OCI-LY7 (cell line): ENCODE results near the gene CCR5. TPM values are rescaled to one million over a fixed set of nuclear protein-coding genes. Genes with fewer than 3 reads are reported as not detected.

Source experiments
- BruUV-seq: library from RNA; stranded (reverse); fragments of 400-500 nt; replicated peaks from 2 replicates; lab custom pipeline; 2021; lab: Mats Ljungman, UMichigan
- CTCF ChIA-PET: fragments of 300-600 bp; sonication (Branson Sonifier 250); formaldehyde crosslinking; loops from one replicate; lab custom pipeline; 2022; ENCODE audit warnings: antibody characterized with exemption; ENCODE audit not compliant: unreplicated experiment; lab: Charles Lee
- POLR2A ChIA-PET: fragments of 300-600 bp; sonication (Branson Sonifier 250); formaldehyde crosslinking; loops from one replicate; lab custom pipeline; 2022; ENCODE audit warnings: antibody characterized with exemption; lab: Charles Lee
- DNase-seq: peaks from one replicate; pipeline ENCODE4 v3.0.0-alpha.2; 2015; ENCODE audit warnings: low spot score
- H2AFZ ChIP-seq: fragments of 200-600 bp; sonication (generic), shearing (Covaris generic); 2 replicates; pipeline ENCODE4 v1.6.1; 2014; ENCODE audit warnings: mild to moderate bottlenecking, antibody characterized with exemption, low read length, moderate library complexity
- H3K27ac ChIP-seq: fragments of 200-600 bp; sonication (generic); 2 replicates; pipeline ENCODE4 v1.5.1; 2014; ENCODE audit warnings: mixed run types, low read depth, mild to moderate bottlenecking, moderate library complexity, low read length, inconsistent platforms; ENCODE audit not compliant: poor library complexity, severe bottlenecking
- H3K36me3 ChIP-seq: fragments of 200-600 bp; sonication (generic); 2 replicates; pipeline ENCODE4 v1.6.1; 2014; ENCODE audit warnings: mild to moderate bottlenecking, antibody characterized with exemption, low read length, moderate library complexity, mixed read lengths; ENCODE audit not compliant: insufficient read depth
- H3K4me1 ChIP-seq: fragments of 200-600 bp; sonication (generic); 2 replicates; pipeline ENCODE4 v1.5.1; 2014; ENCODE audit warnings: mild to moderate bottlenecking, low read length; ENCODE audit not compliant: insufficient read depth, poor library complexity, severe bottlenecking
- H3K4me2 ChIP-seq: fragments of 200-600 bp; sonication (generic); 2 replicates; pipeline ENCODE4 v1.6.1; 2014; ENCODE audit warnings: mild to moderate bottlenecking, low read length
- H3K4me3 ChIP-seq: fragments of 200-600 bp; sonication (generic); 2 replicates; pipeline ENCODE4 v1.5.1; 2014; ENCODE audit warnings: mild to moderate bottlenecking, low read depth, low read length; ENCODE audit not compliant: poor library complexity, severe bottlenecking
- H3K79me2 ChIP-seq: fragments of 200-600 bp; sonication (generic); 2 replicates; pipeline ENCODE4 v1.6.1; 2016; ENCODE audit warnings: low read depth, mild to moderate bottlenecking, low read length, moderate library complexity, mixed read lengths; ENCODE audit not compliant: insufficient read depth
- H3K9me2 ChIP-seq: fragments of 200-600 bp; sonication (generic); 2 replicates; pipeline ENCODE4 v1.6.1; 2016; ENCODE audit warnings: mild to moderate bottlenecking, low read length, mixed read lengths; ENCODE audit not compliant: insufficient read depth
- H3K9me3 ChIP-seq: fragments of 200-600 bp; sonication (generic); 2 replicates; pipeline ENCODE4 v1.6.1; 2014; ENCODE audit warnings: mild to moderate bottlenecking, mixed run types, low read length, mixed read lengths
- H4K20me1 ChIP-seq: fragments of 200-600 bp; sonication (generic); 2 replicates; pipeline ENCODE4 v1.6.1; 2014; ENCODE audit warnings: mild to moderate bottlenecking, antibody characterized with exemption, low read length, moderate library complexity, mixed read lengths; ENCODE audit not compliant: insufficient read depth
- CTCF ChIP-seq: fragments of 200-600 bp; sonication (generic); conservative IDR thresholded peaks from 2 replicates; pipeline ENCODE4 v1.5.1; 2014; ENCODE audit warnings: mild to moderate bottlenecking, antibody characterized with exemption, low read length, moderate library complexity, mixed read lengths
- EZH2phosphoT487 ChIP-seq: fragments of 200-600 bp; sonication (generic); IDR thresholded peaks from 2 replicates; pipeline ENCODE4 v1.6.1; 2018; ENCODE audit warnings: low read depth, borderline replicate concordance, mild to moderate bottlenecking, mixed run types, antibody characterized with exemption, low read length, moderate library complexity, mixed read lengths
- intact Hi-C: fragments of 100-400 bp; cut with micrococcal nuclease; formaldehyde crosslinking; loops from one replicate; pipeline ENCODE4 v1.10.0; 2022; ENCODE audit not compliant: unreplicated experiment
- total RNA-seq, 2 experiments: library from RNA; depleted of rRNA in 1 of 2; stranded (reverse); fragments of >200 nt in 1 of 2; shearing (Covaris generic) in 1 of 2; gene quantifications; 2 replicates each; pipeline ENCODE4 v1.2.3, GENCODE V29; 2014 to 2022

The CCR5 gene
- total RNA-seq, 2 experiments from 2014 or later, result not detected

DNA sequence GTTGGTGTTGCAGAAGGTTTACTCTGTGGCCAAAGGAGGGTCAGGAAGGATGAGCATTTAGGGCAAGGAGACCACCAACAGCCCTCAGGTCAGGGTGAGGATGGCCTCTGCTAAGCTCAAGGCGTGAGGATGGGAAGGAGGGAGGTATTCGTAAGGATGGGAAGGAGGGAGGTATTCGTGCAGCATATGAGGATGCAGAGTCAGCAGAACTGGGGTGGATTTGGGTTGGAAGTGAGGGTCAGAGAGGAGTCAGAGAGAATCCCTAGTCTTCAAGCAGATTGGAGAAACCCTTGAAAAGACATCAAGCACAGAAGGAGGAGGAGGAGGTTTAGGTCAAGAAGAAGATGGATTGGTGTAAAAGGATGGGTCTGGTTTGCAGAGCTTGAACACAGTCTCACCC lies 4.0 kb downstream of the CCR5 start:
- no peak for DNase-seq
- no peaks in the 10 kb centered on the region for H4K20me1 ChIP-seq
- ChIA-PET CTCF (no interaction called here), POLR2A (interaction anchor here (1.0 kb wide), 1 partner anchor 8 kb away, joined by 3 read pairs; no protein-coding TSS in a partner anchor)
- TF ChIP-seq CTCF (no peak), EZH2phosphoT487 (no peak)
- no peaks in the 10 kb centered on the region for H3K4me1 ChIP-seq
- no peaks in the 10 kb centered on the region for H3K79me2 ChIP-seq
- H3K27ac ChIP-seq, result no peak overlapping the region
- no peak overlapping the region for H3K4me3 ChIP-seq
- no peak overlapping the region for H2AFZ ChIP-seq
- H3K9me3 ChIP-seq, result no peaks in the 10 kb centered on the region
- intact Hi-C loops, result loop anchor here (10.0 kb wide), 2 partner anchors 160 to 610 kb away; no protein-coding TSS in a partner anchor
- H3K36me3 ChIP-seq, result no peaks in the 10 kb centered on the region
- no peaks in the 10 kb centered on the region for H3K9me2 ChIP-seq
- no peak overlapping the region for H3K4me2 ChIP-seq
- BruUV-seq, result no TSS peak

DNA sequence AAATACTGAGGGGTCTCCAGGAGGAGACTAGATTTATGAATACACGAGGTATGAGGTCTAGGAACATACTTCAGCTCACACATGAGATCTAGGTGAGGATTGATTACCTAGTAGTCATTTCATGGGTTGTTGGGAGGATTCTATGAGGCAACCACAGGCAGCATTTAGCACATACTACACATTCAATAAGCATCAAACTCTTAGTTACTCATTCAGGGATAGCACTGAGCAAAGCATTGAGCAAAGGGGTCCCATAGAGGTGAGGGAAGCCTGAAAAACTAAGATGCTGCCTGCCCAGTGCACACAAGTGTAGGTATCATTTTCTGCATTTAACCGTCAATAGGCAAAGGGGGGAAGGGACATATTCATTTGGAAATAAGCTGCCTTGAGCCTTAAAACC lies 4.5 kb downstream of the CCR5 start:
- Histone ChIP-seq H2AFZ (no peak overlapping the region), H3K79me2 (no peaks in the 10 kb centered on the region), H4K20me1 (no peaks in the 10 kb centered on the region), H3K27ac (no peak overlapping the region), H3K9me3 (no peaks in the 10 kb centered on the region), H3K9me2 (no peaks in the 10 kb centered on the region), H3K4me1 (peaks cover under 1% of the 10 kb centered on the region), H3K36me3 (no peaks in the 10 kb centered on the region), H3K4me2 (no peak overlapping the region), H3K4me3 (no peak overlapping the region)
- ChIA-PET CTCF (no interaction called here), POLR2A (interaction anchor here (0.6 to 1.0 kb wide), 3 partner anchors 8 to 218 kb away, joined by 3 read pairs; no protein-coding TSS in a partner anchor)
- no peak for TF ChIP-seq CTCF
- TF ChIP-seq EZH2phosphoT487, result no peak
- no peak for DNase-seq
- BruUV-seq, result no TSS peak
- intact Hi-C loops, result loop anchor here (10.0 kb wide), 2 partner anchors 160 to 610 kb away; no protein-coding TSS in a partner anchor

- no TSS peak for BruUV-seq
- CTCF ChIA-PET, result no interaction called here
- no peaks in the 10 kb centered on the region for H3K9me3 ChIP-seq
- H4K20me1 ChIP-seq, result no peaks in the 10 kb centered on the region
- intact Hi-C loops, result loop anchor here (10.0 kb wide), 2 partner anchors 161 to 611 kb away; no protein-coding TSS in a partner anchor
- peaks cover 5% of the 10 kb centered on the region for H3K4me1 ChIP-seq
- H3K27ac ChIP-seq, result no peak overlapping the region
- no peaks in the 10 kb centered on the region for H3K36me3 ChIP-seq
- no peak for DNase-seq
- no peak overlapping the region for H2AFZ ChIP-seq
- H3K4me2 ChIP-seq, result no peak overlapping the region
- TF ChIP-seq CTCF (no peak), EZH2phosphoT487 (no peak)
- H3K79me2 ChIP-seq, result no peaks in the 10 kb centered on the region
- POLR2A ChIA-PET, result interaction anchor here (0.6 kb wide), 2 partner anchors 50 to 218 kb away, joined by 3 read pairs; no protein-coding TSS in a partner anchor
- no peak overlapping the region for H3K4me3 ChIP-seq
- no peaks in the 10 kb centered on the region for H3K9me2 ChIP-seq
These were observed 5.1 kb downstream of the CCR5 start for GRCh38 chr3:46375814-46376213.
